ENCODE results near the gene CD8B2. TPM values are rescaled to one million over a fixed set of nuclear protein-coding genes. Genes with fewer than 3 reads are reported as not detected.
"Not testable (repeated sequence)": the region's sequence is repeated elsewhere in the genome, so short reads cannot be mapped to it uniquely, and the experiment has no call there.

Gene CD8B2
- polyA plus RNA-seq, 1 of the 3 experiments (the other 2 are of a cell fraction), result not detected

- Histone ChIP-seq H3K79me2 (ENCODE audit: insufficient read depth) (no peaks in the 10 kb centered on the region), H3K4me2 (no peak overlapping the region), H3K36me3 (replicated peaks in 1 of 2; ENCODE audit: control insufficient read depth in 1 of 2, insufficient read depth in 2 of 2, low read length in 1 of 2) (no peaks in the 10 kb centered on the region), H3K9me2 (no peaks in the 10 kb centered on the region), H3K4me3 (ENCODE audit: low read depth in 2 of 2, low read length in 1 of 2) (no peak overlapping the region), H3K27ac (ENCODE audit: low read depth in 2 of 2, low read length in 1 of 2) (no peak overlapping the region), H2AFZ (ENCODE audit: low read depth) (no peak overlapping the region), H3F3A (replicated peaks; ENCODE audit: insufficient read depth) (no peaks in the 10 kb centered on the region), H3K4me1 (ENCODE audit: control insufficient read depth in 1 of 2, insufficient read depth in 2 of 2, low read depth in 1 of 2, low read length in 1 of 2) (no peaks in the 10 kb centered on the region; a peak in 1 of 4 replicates), H3K27me3 (ENCODE audit: insufficient read depth) (no peaks in the 10 kb centered on the region), H3K9me3 (no peaks in the 10 kb centered on the region), H3K9ac (no peak overlapping the region), H4K20me1 (ENCODE audit: insufficient read depth) (no peaks in the 10 kb centered on the region)
- no peak for DNase-seq
- CTCF ChIA-PET, result interaction anchor here (0.9 kb wide), 1 partner anchor 27 kb away, joined by 3 read pairs; no protein-coding TSS in a partner anchor
- POLR2A ChIA-PET, result no interaction called here
- TF ChIP-seq RFX5 (IDR thresholded peaks at IDR 0.05; ENCODE audit: low read length), result no peak
- TF ChIP-seq, protein P1, sequence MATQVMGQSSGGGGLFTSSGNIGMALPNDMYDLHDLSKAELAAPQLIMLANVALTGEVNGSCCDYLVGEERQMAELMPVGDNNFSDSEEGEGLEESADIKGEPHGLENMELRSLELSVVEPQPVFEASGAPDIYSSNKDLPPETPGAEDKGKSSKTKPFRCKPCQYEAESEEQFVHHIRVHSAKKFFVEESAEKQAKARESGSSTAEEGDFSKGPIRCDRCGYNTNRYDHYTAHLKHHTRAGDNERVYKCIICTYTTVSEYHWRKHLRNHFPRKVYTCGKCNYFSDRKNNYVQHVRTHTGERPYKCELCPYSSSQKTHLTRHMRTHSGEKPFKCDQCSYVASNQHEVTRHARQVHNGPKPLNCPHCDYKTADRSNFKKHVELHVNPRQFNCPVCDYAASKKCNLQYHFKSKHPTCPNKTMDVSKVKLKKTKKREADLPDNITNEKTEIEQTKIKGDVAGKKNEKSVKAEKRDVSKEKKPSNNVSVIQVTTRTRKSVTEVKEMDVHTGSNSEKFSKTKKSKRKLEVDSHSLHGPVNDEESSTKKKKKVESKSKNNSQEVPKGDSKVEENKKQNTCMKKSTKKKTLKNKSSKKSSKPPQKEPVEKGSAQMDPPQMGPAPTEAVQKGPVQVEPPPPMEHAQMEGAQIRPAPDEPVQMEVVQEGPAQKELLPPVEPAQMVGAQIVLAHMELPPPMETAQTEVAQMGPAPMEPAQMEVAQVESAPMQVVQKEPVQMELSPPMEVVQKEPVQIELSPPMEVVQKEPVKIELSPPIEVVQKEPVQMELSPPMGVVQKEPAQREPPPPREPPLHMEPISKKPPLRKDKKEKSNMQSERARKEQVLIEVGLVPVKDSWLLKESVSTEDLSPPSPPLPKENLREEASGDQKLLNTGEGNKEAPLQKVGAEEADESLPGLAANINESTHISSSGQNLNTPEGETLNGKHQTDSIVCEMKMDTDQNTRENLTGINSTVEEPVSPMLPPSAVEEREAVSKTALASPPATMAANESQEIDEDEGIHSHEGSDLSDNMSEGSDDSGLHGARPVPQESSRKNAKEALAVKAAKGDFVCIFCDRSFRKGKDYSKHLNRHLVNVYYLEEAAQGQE (IDR thresholded peaks at IDR 0.05; ENCODE audit: low read depth, low read length), result no peak
- TF ChIP-seq GABPA (IDR thresholded peaks at IDR 0.05; ENCODE audit: low read depth), result no peak
- no peak for TF ChIP-seq IRF3 (IDR thresholded peaks at IDR 0.05; ENCODE audit: low read depth, low read length)
- no peak for TF ChIP-seq ELF1 (IDR thresholded peaks at IDR 0.05)
- no peak for TF ChIP-seq EP300 (IDR thresholded peaks at IDR 0.05; ENCODE audit: borderline replicate concordance in 1 of 2, low read depth in 1 of 2, low read length in 1 of 2)
- TF ChIP-seq EZH2phosphoT487 (IDR thresholded peaks at IDR 0.05; ENCODE audit: borderline replicate concordance, low read depth), result no peak
- TF ChIP-seq SIN3A (IDR thresholded peaks at IDR 0.05; ENCODE audit: borderline replicate concordance, low read depth, low read length), result no peak
- TF ChIP-seq ZBTB33 (IDR thresholded peaks at IDR 0.05; ENCODE audit: borderline replicate concordance, low read depth), result no peak
- TF ChIP-seq JUND (IDR thresholded peaks at IDR 0.05), result no peak
- no peak for TF ChIP-seq CHD2 (IDR thresholded peaks at IDR 0.05; ENCODE audit: low read length, partially characterized antibody)
- TF ChIP-seq MEF2A (IDR thresholded peaks at IDR 0.05; ENCODE audit: borderline replicate concordance, low read depth), result no peak
- TF ChIP-seq SMC3 (IDR thresholded peaks at IDR 0.05; ENCODE audit: low read depth, low read length), result no peak
- no peak for TF ChIP-seq MAX (IDR thresholded peaks at IDR 0.05; ENCODE audit: low read depth)
- TF ChIP-seq YY1 (IDR thresholded peaks at IDR 0.05; ENCODE audit: low read depth), result no peak
- TF ChIP-seq, protein P2, sequence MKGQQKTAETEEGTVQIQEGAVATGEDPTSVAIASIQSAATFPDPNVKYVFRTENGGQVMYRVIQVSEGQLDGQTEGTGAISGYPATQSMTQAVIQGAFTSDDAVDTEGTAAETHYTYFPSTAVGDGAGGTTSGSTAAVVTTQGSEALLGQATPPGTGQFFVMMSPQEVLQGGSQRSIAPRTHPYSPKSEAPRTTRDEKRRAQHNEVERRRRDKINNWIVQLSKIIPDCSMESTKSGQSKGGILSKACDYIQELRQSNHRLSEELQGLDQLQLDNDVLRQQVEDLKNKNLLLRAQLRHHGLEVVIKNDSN (IDR thresholded peaks at IDR 0.05; ENCODE audit: borderline replicate concordance, low read depth), result no peak
- TF ChIP-seq NRF1 (IDR thresholded peaks at IDR 0.05; ENCODE audit: low read depth, low read length), result no peak
- no peak for TF ChIP-seq USF2 (IDR thresholded peaks at IDR 0.05; ENCODE audit: borderline replicate concordance, low read depth, low read length)
- no peak for TF ChIP-seq NFIC (IDR thresholded peaks at IDR 0.05; ENCODE audit: borderline replicate concordance)
- WGBS (ENCODE audit: low lambda C conversion rate), result 0% methylated on average over 1 of the region's 1 CpG
Observed at GRCh38 chr2:106555053-106555452, 67.9 kb downstream of the CD8B2 start.

DNA sequence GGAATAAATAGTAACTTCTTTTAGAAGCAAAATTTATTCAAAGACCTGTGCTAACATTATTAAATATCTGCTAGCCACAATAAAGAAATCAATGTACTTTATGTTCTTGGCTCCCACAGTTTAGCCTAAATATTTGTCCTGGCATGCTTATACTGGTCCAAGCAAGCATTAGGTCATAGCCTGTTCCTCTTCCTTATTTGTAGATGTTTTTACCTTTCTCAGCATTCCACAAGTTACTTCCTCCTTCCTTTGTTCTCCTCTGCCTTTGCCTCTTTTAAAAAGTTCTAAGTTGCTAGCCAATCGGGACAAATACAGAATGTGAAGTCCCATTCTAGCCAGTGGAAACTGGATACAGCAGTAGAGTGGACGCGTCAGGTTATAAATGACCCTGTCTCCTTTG lies 72.6 kb downstream of the CD8B2 start:
- WGBS (ENCODE audit: low lambda C conversion rate), result 72% methylated on average over 3 of the region's 3 CpGs
- H3K27ac ChIP-seq (ENCODE audit: low read depth in 2 of 2, low read length in 1 of 2); H3K27me3 ChIP-seq (ENCODE audit: insufficient read depth); H4K20me1 ChIP-seq (ENCODE audit: insufficient read depth); H2AFZ ChIP-seq (ENCODE audit: low read depth); H3F3A ChIP-seq (replicated peaks; ENCODE audit: insufficient read depth); H3K36me3 ChIP-seq (replicated peaks in 1 of 2; ENCODE audit: control insufficient read depth in 1 of 2, insufficient read depth in 2 of 2, low read length in 1 of 2); H3K4me3 ChIP-seq (ENCODE audit: low read depth in 2 of 2, low read length in 1 of 2); CTCF ChIA-PET; POLR2A ChIA-PET; H3K9me3 ChIP-seq; H3K9ac ChIP-seq; H3K9me2 ChIP-seq; DNase-seq; H3K4me2 ChIP-seq; H3K79me2 ChIP-seq (ENCODE audit: insufficient read depth): not testable (repeated sequence)
- H3K4me1 ChIP-seq (ENCODE audit: control insufficient read depth in 1 of 2, insufficient read depth in 2 of 2, low read depth in 1 of 2, low read length in 1 of 2), result peaks cover 0 to 26% of the 10 kb centered on the region in 2 experiments; a peak in 2 of 4 replicates

Data from SK-N-SH (cell line).